ENCODE results near the gene ITGBL1.

- TF ChIP-seq CTCF (IDR thresholded peaks at IDR 0.05; ENCODE audit: insufficient read depth, low read length, poor library complexity, severe bottlenecking) (no peak), EZH2phosphoT487 (conservative IDR thresholded peaks at IDR 0.05; ENCODE audit: low read length) (no peak)
These were observed 144.3 kb downstream of the ITGBL1 start for GRCh38 chr13:101596803-101597202.
